ENCODE measurements around the gene TMA7. TPM values are rescaled to one million over a fixed set of nuclear protein-coding genes. Genes with fewer than 3 reads are reported as not detected.

TMA7 gene
- polyA plus RNA-seq, 2 of the 4 experiments (the other 2 are of a cell fraction): 303 to 417 TPM

DNA sequence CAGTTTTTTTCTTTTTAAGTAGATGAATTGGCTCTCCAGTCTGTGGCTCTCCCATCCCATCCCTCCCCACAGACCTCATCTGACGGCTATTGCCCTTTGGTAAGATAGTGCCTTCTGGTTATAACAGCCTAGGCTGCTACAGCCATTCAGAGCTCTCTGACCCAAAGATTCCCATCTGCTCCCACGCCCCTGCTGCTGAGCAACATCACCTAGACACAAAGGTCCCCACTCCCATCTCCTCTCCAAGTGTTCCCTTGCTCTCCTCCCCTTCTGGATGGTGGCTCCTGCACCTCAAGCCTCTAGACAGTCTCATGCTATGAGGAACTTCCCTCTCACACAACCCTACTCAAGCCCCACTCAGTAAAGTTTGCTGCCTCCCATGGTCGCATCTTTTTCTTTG, 44.3 kb upstream of the TMA7 start:
- Histone ChIP-seq H3K4me3 (no peak overlapping the region), H3K4me2 (no peak overlapping the region), H3K4me1 (no peaks in the 10 kb centered on the region), H3K9me3 (no peaks in the 10 kb centered on the region), H3K27ac (no peak overlapping the region)
- CTCF ChIA-PET: interaction anchor here (0.6 to 2.2 kb wide), 5 partner anchors 9 to 122 kb away, joined by 3 to 8 read pairs (median 4); no protein-coding TSS in a partner anchor
- DNase-seq (ENCODE audit: low read depth in 1 of 2, low spot score in 1 of 2): no peak
- no peak for TF ChIP-seq HEYL (CRISPR knock-in tag; IDR thresholded peaks at IDR 0.05)
- no peak for TF ChIP-seq BHLHE40 (IDR thresholded peaks at IDR 0.05; ENCODE audit: low read depth, low read length)
- no peak for TF ChIP-seq SMC3 (IDR thresholded peaks at IDR 0.05)
- no peak for TF ChIP-seq RARB (CRISPR knock-in tag; IDR thresholded peaks at IDR 0.05)
- TF ChIP-seq POLR2AphosphoS2 (conservative IDR thresholded peaks at IDR 0.05; ENCODE audit: low read length): no peak
- TF ChIP-seq TP53 (CRISPR knock-in tag; IDR thresholded peaks at IDR 0.05): no peak
- TF ChIP-seq, protein P1, sequence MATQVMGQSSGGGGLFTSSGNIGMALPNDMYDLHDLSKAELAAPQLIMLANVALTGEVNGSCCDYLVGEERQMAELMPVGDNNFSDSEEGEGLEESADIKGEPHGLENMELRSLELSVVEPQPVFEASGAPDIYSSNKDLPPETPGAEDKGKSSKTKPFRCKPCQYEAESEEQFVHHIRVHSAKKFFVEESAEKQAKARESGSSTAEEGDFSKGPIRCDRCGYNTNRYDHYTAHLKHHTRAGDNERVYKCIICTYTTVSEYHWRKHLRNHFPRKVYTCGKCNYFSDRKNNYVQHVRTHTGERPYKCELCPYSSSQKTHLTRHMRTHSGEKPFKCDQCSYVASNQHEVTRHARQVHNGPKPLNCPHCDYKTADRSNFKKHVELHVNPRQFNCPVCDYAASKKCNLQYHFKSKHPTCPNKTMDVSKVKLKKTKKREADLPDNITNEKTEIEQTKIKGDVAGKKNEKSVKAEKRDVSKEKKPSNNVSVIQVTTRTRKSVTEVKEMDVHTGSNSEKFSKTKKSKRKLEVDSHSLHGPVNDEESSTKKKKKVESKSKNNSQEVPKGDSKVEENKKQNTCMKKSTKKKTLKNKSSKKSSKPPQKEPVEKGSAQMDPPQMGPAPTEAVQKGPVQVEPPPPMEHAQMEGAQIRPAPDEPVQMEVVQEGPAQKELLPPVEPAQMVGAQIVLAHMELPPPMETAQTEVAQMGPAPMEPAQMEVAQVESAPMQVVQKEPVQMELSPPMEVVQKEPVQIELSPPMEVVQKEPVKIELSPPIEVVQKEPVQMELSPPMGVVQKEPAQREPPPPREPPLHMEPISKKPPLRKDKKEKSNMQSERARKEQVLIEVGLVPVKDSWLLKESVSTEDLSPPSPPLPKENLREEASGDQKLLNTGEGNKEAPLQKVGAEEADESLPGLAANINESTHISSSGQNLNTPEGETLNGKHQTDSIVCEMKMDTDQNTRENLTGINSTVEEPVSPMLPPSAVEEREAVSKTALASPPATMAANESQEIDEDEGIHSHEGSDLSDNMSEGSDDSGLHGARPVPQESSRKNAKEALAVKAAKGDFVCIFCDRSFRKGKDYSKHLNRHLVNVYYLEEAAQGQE (IDR thresholded peaks at IDR 0.05): no peak
- no peak for FAIRE-seq
- ATAC-seq: no peak; a peak in 1 of 6 replicates
- POLR2A ChIA-PET: no interaction called here
- 37% methylated on average over 3 of the region's 3 CpGs for WGBS (ENCODE audit: missing lambda C conversion rate)

DNA sequence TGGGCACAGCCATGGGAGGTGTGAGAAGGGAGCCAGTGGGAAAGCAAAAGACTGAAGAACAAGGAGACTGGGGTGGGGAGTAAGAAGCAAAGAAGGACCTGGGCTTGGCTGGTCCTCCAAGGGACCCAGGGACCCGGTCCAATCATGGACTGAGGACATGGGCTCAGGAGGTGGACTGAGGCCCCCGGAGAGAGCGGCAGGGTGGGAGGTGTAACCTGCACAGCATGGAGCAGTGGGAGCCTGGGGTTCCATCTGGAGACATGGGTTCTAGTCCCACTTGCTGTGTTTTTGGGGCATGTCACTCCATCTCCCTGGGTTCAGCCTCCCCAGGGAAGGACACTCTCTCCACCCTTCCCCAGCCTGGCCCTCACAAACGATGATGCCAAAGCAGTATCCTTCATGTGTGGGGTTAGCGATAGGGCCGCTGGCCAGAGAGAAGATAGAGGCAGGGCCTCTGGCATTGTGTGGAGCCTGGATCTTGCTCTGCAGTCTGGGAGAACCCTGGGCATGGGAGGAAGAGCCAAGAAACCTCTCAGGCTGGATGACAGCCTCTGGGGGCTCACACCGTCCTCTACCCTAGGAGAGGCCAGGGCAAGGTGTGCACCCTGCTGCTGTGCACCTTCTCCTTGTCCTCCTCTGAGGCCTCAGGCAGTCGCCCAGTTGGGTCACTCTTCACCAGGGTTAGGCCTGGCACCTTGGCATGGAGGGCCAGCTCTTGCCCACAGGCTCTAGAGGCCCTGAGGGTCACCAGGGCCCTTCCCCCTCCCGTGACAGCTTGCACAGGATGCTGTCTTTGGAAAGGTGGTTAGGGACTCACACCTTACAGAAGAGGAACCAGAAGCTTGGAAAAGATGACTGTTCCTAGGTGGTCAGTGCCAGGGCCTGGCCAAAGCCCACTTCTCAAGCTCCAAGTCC, 42.0 kb upstream of the TMA7 start:
- H3K4me2 ChIP-seq: no peak overlapping the region
- H3K9me3 ChIP-seq: no peaks in the 10 kb centered on the region
- ChIA-PET POLR2A (no interaction called here), CTCF (interaction anchor here (31.5 kb wide), 1 partner anchor 34 kb away, joined by 488 read pairs; the partner anchor contains the start of gene PLXNB1)
- no peak for TF ChIP-seq MYC (IDR thresholded peaks at IDR 0.05; ENCODE audit: borderline replicate concordance, low read length)
- TF ChIP-seq, protein P2, sequence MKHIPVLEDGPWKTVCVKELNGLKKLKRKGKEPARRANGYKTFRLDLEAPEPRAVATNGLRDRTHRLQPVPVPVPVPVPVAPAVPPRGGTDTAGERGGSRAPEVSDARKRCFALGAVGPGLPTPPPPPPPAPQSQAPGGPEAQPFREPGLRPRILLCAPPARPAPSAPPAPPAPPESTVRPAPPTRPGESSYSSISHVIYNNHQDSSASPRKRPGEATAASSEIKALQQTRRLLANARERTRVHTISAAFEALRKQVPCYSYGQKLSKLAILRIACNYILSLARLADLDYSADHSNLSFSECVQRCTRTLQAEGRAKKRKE (CRISPR knock-in tag; IDR thresholded peaks at IDR 0.05; ENCODE audit: low read depth): no peak
- no peak for TF ChIP-seq JUN (IDR thresholded peaks at IDR 0.05)
- TF ChIP-seq, protein P3, sequence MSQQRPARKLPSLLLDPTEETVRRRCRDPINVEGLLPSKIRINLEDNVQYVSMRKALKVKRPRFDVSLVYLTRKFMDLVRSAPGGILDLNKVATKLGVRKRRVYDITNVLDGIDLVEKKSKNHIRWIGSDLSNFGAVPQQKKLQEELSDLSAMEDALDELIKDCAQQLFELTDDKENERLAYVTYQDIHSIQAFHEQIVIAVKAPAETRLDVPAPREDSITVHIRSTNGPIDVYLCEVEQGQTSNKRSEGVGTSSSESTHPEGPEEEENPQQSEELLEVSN (IDR thresholded peaks at IDR 0.05; ENCODE audit: borderline replicate concordance, low read depth): no peak
- TF ChIP-seq HES2 (IDR thresholded peaks at IDR 0.05): no peak
- TF ChIP-seq RFX5 (IDR thresholded peaks at IDR 0.05): no peak
- no peak for TF ChIP-seq POLR2AphosphoS2 (conservative IDR thresholded peaks at IDR 0.05; ENCODE audit: low read length)
- TF ChIP-seq, protein P1 (IDR thresholded peaks at IDR 0.05): no peak
- TF ChIP-seq, protein P4, sequence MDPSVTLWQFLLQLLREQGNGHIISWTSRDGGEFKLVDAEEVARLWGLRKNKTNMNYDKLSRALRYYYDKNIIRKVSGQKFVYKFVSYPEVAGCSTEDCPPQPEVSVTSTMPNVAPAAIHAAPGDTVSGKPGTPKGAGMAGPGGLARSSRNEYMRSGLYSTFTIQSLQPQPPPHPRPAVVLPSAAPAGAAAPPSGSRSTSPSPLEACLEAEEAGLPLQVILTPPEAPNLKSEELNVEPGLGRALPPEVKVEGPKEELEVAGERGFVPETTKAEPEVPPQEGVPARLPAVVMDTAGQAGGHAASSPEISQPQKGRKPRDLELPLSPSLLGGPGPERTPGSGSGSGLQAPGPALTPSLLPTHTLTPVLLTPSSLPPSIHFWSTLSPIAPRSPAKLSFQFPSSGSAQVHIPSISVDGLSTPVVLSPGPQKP (IDR thresholded peaks at IDR 0.05; ENCODE audit: low read depth, low read length): no peak
- no peak for TF ChIP-seq SREBF2 (IDR thresholded peaks at IDR 0.05)
- TF ChIP-seq RNF2 (IDR thresholded peaks at IDR 0.05; ENCODE audit: borderline replicate concordance, low read depth): no peak
- no peak for TF ChIP-seq EP300 (IDR thresholded peaks at IDR 0.05)
- no peak for TF ChIP-seq FOSL2 (IDR thresholded peaks at IDR 0.05)
- no peak for TF ChIP-seq FOSL2 (CRISPR knock-in tag; IDR thresholded peaks at IDR 0.05)
- TF ChIP-seq PHF8 (IDR thresholded peaks at IDR 0.05; ENCODE audit: borderline replicate concordance, low read depth): no peak
- no peak for TF ChIP-seq MAFK (IDR thresholded peaks at IDR 0.05; ENCODE audit: partially characterized antibody)
- no peak for TF ChIP-seq NR3C1 (IDR thresholded peaks at IDR 0.05)
- TF ChIP-seq CBX2 (IDR thresholded peaks at IDR 0.05; ENCODE audit: borderline replicate concordance, low read depth): no peak
- no peak for TF ChIP-seq NFE2L2 (conservative IDR thresholded peaks at IDR 0.05; ENCODE audit: low read length)
- H3K4me1 ChIP-seq: peaks cover 10% of the 10 kb centered on the region
- H3K27ac ChIP-seq: no peak overlapping the region
- WGBS (ENCODE audit: missing lambda C conversion rate): 64% methylated on average over 7 of the region's 9 CpGs
- no peak for FAIRE-seq
- no peak overlapping the region for H3K4me3 ChIP-seq
- DNase-seq (ENCODE audit: low read depth in 1 of 2, low spot score in 1 of 2): no peak
- ATAC-seq: peak in 1 of 2 experiments; percentile 9; a peak in 1 of 6 replicates
